ENCODE measurements around the gene REN. TPM values are rescaled to one million over a fixed set of nuclear protein-coding genes. Genes with fewer than 3 reads are reported as not detected.

Gene REN
- total RNA-seq, 1 experiment from 2014 or later = not detected

DNA sequence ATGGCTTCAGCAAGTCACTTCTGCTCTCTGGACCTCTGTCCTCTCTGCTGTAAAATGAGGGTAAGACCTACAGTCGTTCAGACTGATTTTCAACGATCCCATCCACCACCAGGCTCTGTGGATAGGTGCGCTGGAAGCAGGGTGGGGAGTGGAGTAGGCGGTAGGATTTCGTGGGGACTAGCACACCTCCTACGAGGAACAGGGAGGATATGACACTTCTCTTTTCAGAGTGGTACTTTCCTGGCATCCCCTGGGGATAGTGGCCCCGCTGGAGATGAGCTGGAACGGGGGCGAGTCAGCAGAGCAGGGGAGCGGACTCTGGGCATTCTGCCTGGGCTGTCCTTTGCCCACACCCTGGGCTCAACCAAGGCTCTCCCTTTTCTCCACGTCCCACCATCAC, 32.0 kb downstream of the REN start:
- H4K91ac ChIP-seq (ENCODE audit: insufficient read length, low read depth, low read length) = no peak overlapping the region
- H3K14ac ChIP-seq (ENCODE audit: insufficient read depth, low read length) = no peak overlapping the region
- no peak overlapping the region for H3K9ac ChIP-seq (ENCODE audit: extremely low read depth, insufficient read length, low read length)
- no peaks in the 10 kb centered on the region; the same call in 1 of the 2 replicates for H3K4me1 ChIP-seq (ENCODE audit: insufficient read depth, low read length)
- H2BK120ac ChIP-seq (ENCODE audit: low read depth, low read length, poor library complexity, severe bottlenecking) = no peak overlapping the region
- H3K79me2 ChIP-seq (ENCODE audit: insufficient read depth, low read length) = no peaks in the 10 kb centered on the region
- H3K23me2 ChIP-seq (ENCODE audit: insufficient read length, low read depth, low read length, poor library complexity, severe bottlenecking) = peaks cover 3% of the 10 kb centered on the region
- no peak overlapping the region for H3K18ac ChIP-seq (ENCODE audit: insufficient read length, low read depth, low read length)
- no peak overlapping the region for H2BK12ac ChIP-seq (ENCODE audit: insufficient read length, low read depth, low read length)
- H3K27ac ChIP-seq (ENCODE audit: insufficient read length, low read depth, low read length) = no peak overlapping the region
- H2AFZ ChIP-seq (ENCODE audit: low read length) = no peak overlapping the region
- H3K4ac ChIP-seq (ENCODE audit: low read depth, low read length) = no peak overlapping the region
- Mint-ChIP-seq H3K27ac (no peak overlapping the region; a peak in 1 of 7 replicates), H3K27me3 (ENCODE audit: low read depth) (no peaks in the 10 kb centered on the region; the same call in 1 of the 2 replicates), H3K4me1 (peaks cover 11 to 18% of the 10 kb centered on the region in 2 experiments), H3K9me3 (no peaks in the 10 kb centered on the region), H3K36me3 (ENCODE audit: insufficient read depth in 1 of 3, low read depth in 3 of 3) (peaks cover 3 to 35% (median 4%) of the 10 kb centered on the region in 3 experiments; a peak in 5 of 7 replicates), H3K4me3 (no peak overlapping the region)
- H4K5ac ChIP-seq (ENCODE audit: insufficient read length, low read depth, low read length) = no peak overlapping the region
- no peak for DNase-seq
- no peak overlapping the region for H3K56ac ChIP-seq (ENCODE audit: insufficient read length, low read depth, low read length)
- H3K79me1 ChIP-seq (ENCODE audit: insufficient read depth, low read depth, low read length, poor library complexity, severe bottlenecking) = no peaks in the 10 kb centered on the region
- no peak overlapping the region for H2BK15ac ChIP-seq (ENCODE audit: low read depth, low read length)
- H3K27me3 ChIP-seq (ENCODE audit: insufficient read depth, low read length) = no peaks in the 10 kb centered on the region
- TF ChIP-seq, protein P1, sequence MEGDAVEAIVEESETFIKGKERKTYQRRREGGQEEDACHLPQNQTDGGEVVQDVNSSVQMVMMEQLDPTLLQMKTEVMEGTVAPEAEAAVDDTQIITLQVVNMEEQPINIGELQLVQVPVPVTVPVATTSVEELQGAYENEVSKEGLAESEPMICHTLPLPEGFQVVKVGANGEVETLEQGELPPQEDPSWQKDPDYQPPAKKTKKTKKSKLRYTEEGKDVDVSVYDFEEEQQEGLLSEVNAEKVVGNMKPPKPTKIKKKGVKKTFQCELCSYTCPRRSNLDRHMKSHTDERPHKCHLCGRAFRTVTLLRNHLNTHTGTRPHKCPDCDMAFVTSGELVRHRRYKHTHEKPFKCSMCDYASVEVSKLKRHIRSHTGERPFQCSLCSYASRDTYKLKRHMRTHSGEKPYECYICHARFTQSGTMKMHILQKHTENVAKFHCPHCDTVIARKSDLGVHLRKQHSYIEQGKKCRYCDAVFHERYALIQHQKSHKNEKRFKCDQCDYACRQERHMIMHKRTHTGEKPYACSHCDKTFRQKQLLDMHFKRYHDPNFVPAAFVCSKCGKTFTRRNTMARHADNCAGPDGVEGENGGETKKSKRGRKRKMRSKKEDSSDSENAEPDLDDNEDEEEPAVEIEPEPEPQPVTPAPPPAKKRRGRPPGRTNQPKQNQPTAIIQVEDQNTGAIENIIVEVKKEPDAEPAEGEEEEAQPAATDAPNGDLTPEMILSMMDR (conservative IDR thresholded peaks at IDR 0.05) = no peak
- no peaks in the 10 kb centered on the region for H3K9me3 ChIP-seq (ENCODE audit: control insufficient read depth, low read depth, low read length)
- H2BK20ac ChIP-seq (ENCODE audit: low read depth, low read length, poor library complexity, severe bottlenecking) = no peak overlapping the region
- H3K4me2 ChIP-seq (ENCODE audit: insufficient read depth, insufficient read length, low read length) = no peak overlapping the region
- H2AK5ac ChIP-seq (ENCODE audit: insufficient read length, low read length) = no peak overlapping the region
- no peaks in the 10 kb centered on the region for H4K20me1 ChIP-seq (ENCODE audit: control insufficient read depth, insufficient read depth, insufficient read length)
- H3T11ph ChIP-seq (ENCODE audit: low read length) = no peak overlapping the region
- H2BK5ac ChIP-seq (ENCODE audit: insufficient read length, low read length) = no peak overlapping the region
- no peak overlapping the region for H4K8ac ChIP-seq (replicated peaks; ENCODE audit: insufficient read length, low read depth, low read length)
- WGBS (ENCODE audit: extremely low coverage, insufficient read length, low lambda C conversion rate) = no CpG with 5 or more reads among the region's 11 CpGs
- no peak overlapping the region for H3K23ac ChIP-seq (ENCODE audit: insufficient read length, low read depth, low read length)

All from H9 (cell line).